ENCODE measurements around the gene LRRC34.

DNA sequence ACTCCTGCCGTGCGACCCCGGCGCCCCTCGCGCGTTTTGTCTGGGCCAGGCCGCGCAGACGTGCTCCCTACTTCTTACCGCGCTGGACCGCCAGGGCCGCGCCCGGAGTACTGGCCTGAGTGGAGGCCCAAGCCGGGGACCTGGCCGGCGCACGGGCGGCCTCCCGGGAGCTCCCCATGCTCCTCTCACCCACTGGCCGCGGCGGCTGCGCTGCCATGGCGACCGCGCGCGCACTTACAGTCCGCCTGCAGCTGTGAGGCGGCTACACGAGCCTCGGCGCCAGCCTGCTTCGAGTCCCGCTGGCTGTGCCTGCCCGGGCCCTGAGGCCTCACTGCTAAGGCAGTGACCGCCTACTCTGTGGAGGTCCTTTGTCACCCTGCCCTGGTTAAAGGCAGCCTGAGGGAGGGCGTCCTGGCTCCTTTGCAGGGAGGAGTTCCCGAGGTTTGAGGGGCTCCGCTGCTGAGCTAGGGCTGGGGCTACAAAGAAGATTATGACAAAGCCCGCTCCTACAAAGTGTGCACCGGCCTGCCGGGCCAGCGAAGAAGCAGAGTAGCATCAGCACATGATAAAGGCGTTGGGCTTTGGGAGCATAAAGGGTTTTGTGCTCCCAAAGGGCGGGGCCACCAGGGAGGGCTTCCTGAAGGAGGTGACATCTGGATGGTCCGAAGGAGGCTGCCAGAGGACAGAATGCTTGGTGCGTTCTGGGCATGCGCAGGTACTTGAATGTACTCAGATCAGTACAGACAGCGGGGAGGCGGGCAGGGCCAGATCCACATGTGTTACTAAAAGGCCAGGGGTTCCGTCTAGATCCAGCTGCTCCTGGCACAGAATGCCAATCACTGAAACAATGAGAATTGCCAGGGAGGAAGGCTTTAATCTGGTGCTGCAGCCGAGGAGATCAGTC, at the start of gene LRRC34, which contains the start of gene LRRIQ4:
- TF ChIP-seq, protein P1, sequence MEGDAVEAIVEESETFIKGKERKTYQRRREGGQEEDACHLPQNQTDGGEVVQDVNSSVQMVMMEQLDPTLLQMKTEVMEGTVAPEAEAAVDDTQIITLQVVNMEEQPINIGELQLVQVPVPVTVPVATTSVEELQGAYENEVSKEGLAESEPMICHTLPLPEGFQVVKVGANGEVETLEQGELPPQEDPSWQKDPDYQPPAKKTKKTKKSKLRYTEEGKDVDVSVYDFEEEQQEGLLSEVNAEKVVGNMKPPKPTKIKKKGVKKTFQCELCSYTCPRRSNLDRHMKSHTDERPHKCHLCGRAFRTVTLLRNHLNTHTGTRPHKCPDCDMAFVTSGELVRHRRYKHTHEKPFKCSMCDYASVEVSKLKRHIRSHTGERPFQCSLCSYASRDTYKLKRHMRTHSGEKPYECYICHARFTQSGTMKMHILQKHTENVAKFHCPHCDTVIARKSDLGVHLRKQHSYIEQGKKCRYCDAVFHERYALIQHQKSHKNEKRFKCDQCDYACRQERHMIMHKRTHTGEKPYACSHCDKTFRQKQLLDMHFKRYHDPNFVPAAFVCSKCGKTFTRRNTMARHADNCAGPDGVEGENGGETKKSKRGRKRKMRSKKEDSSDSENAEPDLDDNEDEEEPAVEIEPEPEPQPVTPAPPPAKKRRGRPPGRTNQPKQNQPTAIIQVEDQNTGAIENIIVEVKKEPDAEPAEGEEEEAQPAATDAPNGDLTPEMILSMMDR (IDR thresholded peaks at IDR 0.05), result no peak
- TF ChIP-seq POLR2A (IDR thresholded peaks at IDR 0.05), result no peak

All from heart left ventricle (tissue), 13 donors.